Testis (tissue), 2 donors: ENCODE measurements around the gene RTF1.

Experiments used
- CTCF ChIP-seq, 3 experiments: fragments of 450-650 bp in 2 of 3; fragments of 200-600 bp in 1 of 3; sonication (generic) in 1 of 3; IDR thresholded peaks; one replicate each; pipeline ENCODE4 v1.5.1; 2016 to 2019; ENCODE audit warnings: antibody characterized with exemption in 3 of 3, mild to moderate bottlenecking in 2 of 3, moderate library complexity in 1 of 3
- POLR2A ChIP-seq: fragments of 450-650 bp; IDR thresholded peaks from one replicate; pipeline ENCODE4 v1.6.1; 2017; ENCODE audit warnings: antibody characterized with exemption, mild to moderate bottlenecking, moderate library complexity

- no peak for TF ChIP-seq CTCF (IDR thresholded peaks at IDR 0.05)
- TF ChIP-seq POLR2A = no peak
Observed at GRCh38 chr15:41416128-41416741, 660 bp upstream of the RTF1 start.
